Naive thymus-derived CD4-positive, alpha-beta T cell (primary cell): ENCODE measurements around the gene APPBP2. TPM values are rescaled to one million over a fixed set of nuclear protein-coding genes. Genes with fewer than 3 reads are reported as not detected.
A peak's percentile ranks its signal among the peaks of the same experiment; 100 is the strongest.

Experiments used
- ATAC-seq: fragments of 150-1000 bp; cut with Tn5 transposase; 2 replicates; pipeline ENCODE4 v1.10.0; 2021; ENCODE audit warnings: mild to moderate bottlenecking, moderate library complexity
- CTCF ChIA-PET: fragments of 350-600 bp; sonication (Branson Sonifier 250); formaldehyde crosslinking; loops from one replicate; lab custom pipeline; 2021; ENCODE audit warnings: antibody characterized with exemption; lab: Charles Lee
- POLR2A ChIA-PET: fragments of 350-600 bp; sonication (Branson Sonifier 250); formaldehyde crosslinking; loops from one replicate; lab custom pipeline; 2021; ENCODE audit warnings: antibody characterized with exemption, inconsistent platforms; lab: Charles Lee
- DNase-seq, 9 donors: peaks; one replicate each; pipeline versions ENCODE4 v3.0.0 to v3.0.0-alpha.2; 2020 to 2022; ENCODE audit warnings: mixed read lengths in 1 of 9
- H3K27ac ChIP-seq: one replicate; pipeline ENCODE4 v1.7.0; 2013; ENCODE audit warnings: mild to moderate bottlenecking, low read depth, low read length, moderate library complexity
- H3K27me3 ChIP-seq, 2 donors: one replicate each; pipeline ENCODE4 v1.7.0; 2013; ENCODE audit warnings: low read length in 2 of 2, mild to moderate bottlenecking in 2 of 2, moderate library complexity in 2 of 2; ENCODE audit not compliant: control insufficient read depth in 2 of 2, insufficient read depth in 2 of 2
- H3K36me3 ChIP-seq, 3 experiments: 1 replicate in 2 of 3; 2 replicates in 1 of 3; pipeline ENCODE4 v1.7.0; 2013; ENCODE audit warnings: low read length in 3 of 3, mild to moderate bottlenecking in 3 of 3, moderate library complexity in 1 of 3; ENCODE audit not compliant: insufficient read depth in 3 of 3, control insufficient read depth in 2 of 3
- H3K4me1 ChIP-seq, 2 donors: one replicate each; pipeline ENCODE4 v1.7.0; 2013; ENCODE audit warnings: low read length in 2 of 2, mild to moderate bottlenecking in 2 of 2, moderate library complexity in 1 of 2; ENCODE audit not compliant: control insufficient read depth in 2 of 2, insufficient read depth in 2 of 2
- H3K4me3 ChIP-seq: 2 replicates; pipeline ENCODE4 v1.7.0; 2013; ENCODE audit warnings: mild to moderate bottlenecking, low read length
- H3K9me3 ChIP-seq, 3 experiments: 1 replicate in 2 of 3; 2 replicates in 1 of 3; pipeline ENCODE4 v1.7.0; 2013; ENCODE audit warnings: low read length in 3 of 3; ENCODE audit not compliant: control insufficient read depth in 2 of 3
- H3K27ac Mint-ChIP-seq, 9 donors: one replicate each; pipeline ENCODE4 v1.8.0; 2020 to 2022; ENCODE audit warnings: mixed read lengths in 9 of 9, mild to moderate bottlenecking in 8 of 9, moderate library complexity in 5 of 9, inconsistent platforms in 2 of 9
- H3K27me3 Mint-ChIP-seq, 5 donors: one replicate each; pipeline ENCODE4 v1.8.0; 2021 to 2022; ENCODE audit warnings: mixed read lengths in 5 of 5, mild to moderate bottlenecking in 1 of 5
- H3K36me3 Mint-ChIP-seq, 5 donors: one replicate each; pipeline ENCODE4 v1.8.0; 2020 to 2022; ENCODE audit warnings: mixed read lengths in 5 of 5, mild to moderate bottlenecking in 3 of 5, inconsistent platforms in 1 of 5
- H3K4me1 Mint-ChIP-seq, 7 donors: one replicate each; pipeline ENCODE4 v1.8.0; 2020 to 2022; ENCODE audit warnings: mixed read lengths in 7 of 7, mild to moderate bottlenecking in 3 of 7, inconsistent platforms in 1 of 7
- H3K4me3 Mint-ChIP-seq, 10 donors: one replicate each; pipeline ENCODE4 v1.8.0; 2020 to 2022; ENCODE audit warnings: mild to moderate bottlenecking in 10 of 10, mixed read lengths in 10 of 10, moderate library complexity in 6 of 10, inconsistent platforms in 2 of 10
- H3K9me3 Mint-ChIP-seq, 11 donors: one replicate each; pipeline ENCODE4 v1.8.0; 2020 to 2022; ENCODE audit warnings: mixed read lengths in 11 of 11, mild to moderate bottlenecking in 4 of 11, inconsistent platforms in 1 of 11, moderate library complexity in 1 of 11
- intact Hi-C, 2 donors: fragments of 100-400 bp; cut with micrococcal nuclease; formaldehyde crosslinking; loops; one replicate each; pipeline ENCODE4 v1.15.1; 2023
- polyA plus RNA-seq, 2 donors: library from polyadenylated mRNA; unstranded; fragments of 300-500 nt; fragmentation: Illumina TruSeq; gene quantifications; one replicate each; pipeline ENCODE4 v1.2.3, GENCODE V29; 2021
- total RNA-seq, 6 experiments: library from RNA in 5 of 6; stranded (reverse) in 5 of 6; gene quantifications; 1 replicate in 5 of 6; 2 replicates in 1 of 6; pipeline ENCODE4 v1.2.3 and lab custom pipeline; 2021 to 2026

APPBP2 gene
- total and polyA plus RNA-seq, 7 experiments from 2014 or later: 23.4 to 47.5 (median 29.0) TPM

- ATAC-seq (no peak), DNase-seq (no peak)
- H3K4me1 ChIP-seq: no peaks in the 10 kb centered on the region
- intact Hi-C loops: no loop called here
- Mint-ChIP-seq H3K27ac (no peak overlapping the region), H3K36me3 (peaks cover 0 to 8% (median 4%) of the 10 kb centered on the region in 5 donors), H3K4me1 (peaks cover 0 to 2% (median 0%) of the 10 kb centered on the region in 7 donors), H3K27me3 (peaks cover 0 to 2% (median 0%) of the 10 kb centered on the region in 5 donors), H3K9me3 (peaks cover 0 to 25% (median 15%) of the 10 kb centered on the region in 11 donors), H3K4me3 (no peak overlapping the region)
- H3K9me3 ChIP-seq: peaks cover 0 to 4% (median 0%) of the 10 kb centered on the region in 3 experiments
- H3K36me3 ChIP-seq: no peaks in the 10 kb centered on the region
- ChIA-PET POLR2A (no interaction called here), CTCF (no interaction called here)
- no peak overlapping the region for H3K27ac ChIP-seq
- no peaks in the 10 kb centered on the region for H3K27me3 ChIP-seq
- H3K4me3 ChIP-seq: no peak overlapping the region
Observed at GRCh38 chr17:60560860-60561257, 34.8 kb upstream of the APPBP2 start.

GRCh38 chr17:60559995-60560859, 34.2 kb upstream of the APPBP2 start:
- intact Hi-C loops: no loop called here
- no peak for DNase-seq
- Mint-ChIP-seq H3K4me3 (no peak overlapping the region), H3K27me3 (peaks cover 0 to 2% (median 0%) of the 10 kb centered on the region in 5 donors), H3K9me3 (peaks cover 0 to 25% (median 15%) of the 10 kb centered on the region in 11 donors), H3K27ac (no peak overlapping the region), H3K36me3 (peaks cover 0 to 8% (median 4%) of the 10 kb centered on the region in 5 donors), H3K4me1 (peaks cover 0 to 2% (median 0%) of the 10 kb centered on the region in 7 donors)
- Histone ChIP-seq H3K4me3 (no peak overlapping the region), H3K4me1 (no peaks in the 10 kb centered on the region), H3K9me3 (peaks cover 0 to 4% (median 0%) of the 10 kb centered on the region in 3 experiments), H3K36me3 (no peaks in the 10 kb centered on the region), H3K27me3 (no peaks in the 10 kb centered on the region), H3K27ac (no peak overlapping the region)
- CTCF ChIA-PET: interaction anchor here (1.3 kb wide), 1 partner anchor 14 kb away, joined by 3 read pairs; no protein-coding TSS in a partner anchor
- ATAC-seq: no peak
- POLR2A ChIA-PET: no interaction called here

GRCh38 chr17:60559659-60559994, 33.6 kb upstream of the APPBP2 start:
- Histone ChIP-seq H3K27ac (no peak overlapping the region), H3K36me3 (no peaks in the 10 kb centered on the region), H3K27me3 (no peaks in the 10 kb centered on the region), H3K9me3 (peaks cover 0 to 4% (median 0%) of the 10 kb centered on the region in 3 experiments), H3K4me1 (no peaks in the 10 kb centered on the region), H3K4me3 (no peak overlapping the region)
- Mint-ChIP-seq H3K9me3 (peaks cover 0 to 25% (median 15%) of the 10 kb centered on the region in 11 donors), H3K4me3 (no peak overlapping the region), H3K27ac (no peak overlapping the region), H3K36me3 (peaks cover 0 to 8% (median 4%) of the 10 kb centered on the region in 5 donors), H3K27me3 (peaks cover 0 to 3% (median 0%) of the 10 kb centered on the region in 5 donors), H3K4me1 (peaks cover 0 to 2% (median 0%) of the 10 kb centered on the region in 7 donors)
- intact Hi-C loops: no loop called here
- ChIA-PET POLR2A (no interaction called here), CTCF (interaction anchor here (1.3 kb wide), 1 partner anchor 14 kb away, joined by 3 read pairs; no protein-coding TSS in a partner anchor)
- ATAC-seq (no peak), DNase-seq (no peak)

GRCh38 chr17:60557805-60558204, 31.8 kb upstream of the APPBP2 start:
- CTCF ChIA-PET: interaction anchor here (0.7 kb wide), 1 partner anchor 80 kb away, joined by 4 read pairs; no protein-coding TSS in a partner anchor
- peaks cover 2 to 8% (median 4%) of the 10 kb centered on the region in 5 donors for H3K36me3 Mint-ChIP-seq
- peaks cover 0 to 3% (median 0%) of the 10 kb centered on the region in 5 donors for H3K27me3 Mint-ChIP-seq
- intact Hi-C loops: no loop called here
- Histone ChIP-seq H3K27ac (no peak overlapping the region), H3K4me1 (no peaks in the 10 kb centered on the region), H3K27me3 (no peaks in the 10 kb centered on the region), H3K36me3 (no peaks in the 10 kb centered on the region), H3K9me3 (peaks cover 0 to 4% (median 0%) of the 10 kb centered on the region in 3 experiments), H3K4me3 (no peak overlapping the region)
- peak in 1 of 9 donors; percentile 1 for DNase-seq
- H3K9me3 Mint-ChIP-seq: peaks cover 0 to 34% (median 18%) of the 10 kb centered on the region in 11 donors
- no peak overlapping the region for H3K4me3 Mint-ChIP-seq
- no peak for ATAC-seq
- POLR2A ChIA-PET: no interaction called here
- H3K27ac Mint-ChIP-seq: no peak overlapping the region
- peaks cover 0 to 2% (median 0%) of the 10 kb centered on the region in 7 donors for H3K4me1 Mint-ChIP-seq

- intact Hi-C loops: no loop called here
- ATAC-seq (no peak), DNase-seq (no peak)
- no peak overlapping the region for H3K4me3 ChIP-seq
- POLR2A ChIA-PET: no interaction called here
- no peak overlapping the region for H3K27ac Mint-ChIP-seq
- H3K9me3 Mint-ChIP-seq: peaks cover 0 to 34% (median 18%) of the 10 kb centered on the region in 11 donors
- no peak overlapping the region for H3K27ac ChIP-seq
- peaks cover 3 to 8% (median 4%) of the 10 kb centered on the region in 5 donors for H3K36me3 Mint-ChIP-seq
- peaks cover 0 to 4% (median 0%) of the 10 kb centered on the region in 3 experiments for H3K9me3 ChIP-seq
- H3K27me3 ChIP-seq: no peaks in the 10 kb centered on the region
- no peak overlapping the region for H3K4me3 Mint-ChIP-seq
- H3K4me1 ChIP-seq: no peaks in the 10 kb centered on the region
- H3K27me3 Mint-ChIP-seq: peaks cover 0 to 3% (median 0%) of the 10 kb centered on the region in 5 donors
- CTCF ChIA-PET: interaction anchor here (0.6 kb wide), 1 partner anchor 58 kb away, joined by 4 read pairs; no protein-coding TSS in a partner anchor
- no peaks in the 10 kb centered on the region for H3K4me1 Mint-ChIP-seq
- no peaks in the 10 kb centered on the region for H3K36me3 ChIP-seq
Observed at GRCh38 chr17:60555786-60556185, 29.7 kb upstream of the APPBP2 start.

GRCh38 chr17:60554377-60554788, 28.3 kb upstream of the APPBP2 start:
- Mint-ChIP-seq H3K27ac (no peak overlapping the region), H3K9me3 (peaks cover 0 to 34% (median 18%) of the 10 kb centered on the region in 11 donors), H3K4me1 (no peaks in the 10 kb centered on the region), H3K4me3 (no peak overlapping the region), H3K27me3 (peaks cover 0 to 3% (median 0%) of the 10 kb centered on the region in 5 donors), H3K36me3 (peaks cover 3 to 8% (median 4%) of the 10 kb centered on the region in 5 donors)
- Histone ChIP-seq H3K27ac (no peak overlapping the region), H3K27me3 (no peaks in the 10 kb centered on the region), H3K36me3 (no peaks in the 10 kb centered on the region), H3K4me3 (no peak overlapping the region), H3K9me3 (peaks cover 0 to 4% (median 0%) of the 10 kb centered on the region in 3 experiments), H3K4me1 (no peaks in the 10 kb centered on the region)
- CTCF ChIA-PET: no interaction called here
- DNase-seq (no peak), ATAC-seq (no peak)
- POLR2A ChIA-PET: no interaction called here
- intact Hi-C loops: no loop called here
